Esophagus mucosa (tissue), 1 donor: Measurements from ENCODE around the gene CLDN16. TPM values are rescaled to one million over a fixed set of nuclear protein-coding genes. Genes with fewer than 3 reads are reported as not detected.

ENCODE experiments used
- ATAC-seq: fragments of 200-7000 bp; cut with Tn5 transposase; one replicate; pipeline ENCODE4 v1.9.1; 2020
- total RNA-seq: library from RNA; stranded (reverse); gene quantifications from one replicate; pipeline ENCODE4 v1.2.4, GENCODE V29; 2023
- donor health status: DM: yes; HTN: yes; CAD: no.

The CLDN16 gene
- total RNA-seq, 1 donor from 2014 or later, result 0.76 TPM

DNA sequence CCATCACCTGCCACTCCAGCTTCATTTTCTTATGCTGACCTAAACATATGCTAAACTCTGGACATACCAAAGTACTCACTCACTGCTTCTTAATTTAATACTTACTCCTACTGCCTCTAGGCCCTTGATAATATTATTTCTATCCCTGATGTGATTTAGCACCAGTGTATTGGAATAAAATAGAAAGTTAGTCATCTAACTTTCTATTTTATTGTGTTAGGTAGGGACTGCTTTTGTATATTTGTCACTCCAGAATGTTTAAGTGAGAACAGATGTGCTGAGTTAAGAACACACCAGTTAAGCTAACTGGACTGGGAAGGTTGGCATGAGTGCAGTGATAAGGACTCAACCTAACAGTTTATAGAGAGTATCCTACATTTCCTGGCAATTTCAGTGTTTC is 6.5 kb upstream of the CLDN16 start:
- no peak for ATAC-seq

DNA sequence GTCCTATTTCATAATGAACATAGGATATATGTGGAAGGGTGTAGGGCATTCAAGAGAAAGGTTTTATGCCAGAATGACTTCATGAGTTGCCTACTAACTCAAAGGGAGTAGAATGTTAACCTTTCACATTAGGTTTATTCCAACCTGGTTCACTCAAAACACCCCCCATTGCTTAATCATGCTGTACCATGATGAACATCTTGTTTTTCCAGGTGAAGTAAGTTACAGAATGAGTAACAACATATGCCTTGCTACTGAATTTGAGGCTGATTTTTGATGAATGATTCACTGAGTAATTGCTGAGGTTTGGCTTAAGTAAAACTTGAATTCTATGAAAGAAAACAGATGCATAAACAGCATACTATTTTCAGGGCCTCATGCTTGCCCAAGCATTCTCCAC is 5.9 kb upstream of the CLDN16 start:
- peak; percentile 73 for ATAC-seq

DNA sequence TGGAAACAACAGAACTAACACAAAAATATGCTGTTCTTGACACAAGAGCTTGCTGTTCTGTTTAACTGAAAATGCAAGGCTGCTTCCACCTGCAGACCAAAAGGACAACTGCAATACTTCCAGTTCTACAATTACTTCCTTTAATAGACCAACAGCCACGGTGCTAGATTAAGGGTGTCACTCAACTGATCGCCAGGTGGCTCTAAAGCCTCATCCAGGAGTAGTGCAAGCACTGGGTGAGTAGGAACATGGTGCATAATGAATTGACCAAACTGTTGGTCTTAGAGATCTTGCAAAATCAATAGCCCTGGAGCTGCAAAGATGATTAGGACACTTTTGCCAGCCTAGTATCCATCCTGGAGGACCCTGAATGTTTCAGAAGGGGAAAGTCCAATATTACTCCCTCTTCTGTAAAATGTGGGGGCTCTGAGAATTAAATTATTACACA is 3.6 kb upstream of the CLDN16 start:
- ATAC-seq, result peak; percentile 87

DNA sequence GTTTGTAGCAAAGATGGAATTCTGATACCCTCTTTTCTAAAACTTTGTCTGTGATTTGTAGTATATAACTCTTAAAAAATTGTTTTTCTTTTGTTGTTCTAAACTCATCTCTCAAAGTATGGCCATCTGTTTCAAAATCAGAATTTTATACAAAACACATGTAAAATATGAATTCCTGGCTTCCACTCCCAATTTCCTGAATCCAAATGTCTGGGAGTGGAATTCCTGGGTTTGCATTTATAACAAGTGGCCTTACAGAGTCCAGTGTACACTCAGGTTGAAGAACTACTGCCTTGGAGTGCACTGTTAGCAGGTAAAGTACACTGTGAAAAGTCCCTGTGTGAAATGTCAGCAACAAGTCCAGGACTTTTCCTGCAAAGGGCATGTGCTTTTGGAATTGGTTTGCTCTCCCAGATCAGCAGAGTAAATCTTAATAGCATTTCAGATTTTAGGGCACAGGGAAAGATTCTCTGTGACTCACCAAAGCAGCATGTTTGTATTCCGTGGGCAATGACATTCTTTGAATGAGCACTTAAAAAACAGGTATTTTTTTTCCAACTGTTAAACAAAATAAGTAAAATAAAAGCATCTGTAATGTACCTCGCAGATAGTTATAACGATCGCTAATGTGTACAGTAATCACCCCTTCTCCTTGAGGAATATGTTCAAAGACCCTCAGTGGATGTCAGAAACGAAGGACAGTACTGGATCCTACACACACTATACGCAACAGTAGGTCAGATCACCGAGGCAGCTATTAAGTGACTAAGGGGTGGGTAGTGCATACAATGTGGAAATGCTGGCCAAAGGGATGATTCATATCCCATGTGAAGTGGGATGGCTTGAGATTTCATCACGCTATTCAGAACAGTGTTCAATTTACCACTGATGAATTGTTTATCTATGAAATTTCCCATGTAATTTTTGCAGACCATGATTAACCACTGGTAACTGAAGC is 2.0 kb upstream of the CLDN16 start:
- ATAC-seq, result peak; percentile 93

DNA sequence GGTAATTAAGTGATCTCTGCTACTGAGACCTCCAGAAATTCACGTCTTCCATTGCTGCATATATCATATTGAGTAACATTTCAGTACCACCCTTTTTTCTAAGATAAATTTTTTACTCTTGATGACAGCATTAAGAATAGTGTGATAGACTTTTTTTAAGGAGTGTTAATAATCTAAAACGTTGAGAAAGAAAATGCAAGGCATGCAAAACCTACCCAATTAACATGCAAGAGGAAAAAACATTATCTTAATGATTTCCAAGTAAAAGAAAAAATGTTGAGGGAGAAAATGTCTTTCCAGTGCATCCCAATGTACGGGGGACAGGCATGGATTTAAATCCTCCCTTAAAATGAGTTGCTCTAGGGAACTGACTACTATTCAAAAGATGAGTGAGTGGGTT is 740 bp downstream of the CLDN16 start:
- no peak for ATAC-seq

DNA sequence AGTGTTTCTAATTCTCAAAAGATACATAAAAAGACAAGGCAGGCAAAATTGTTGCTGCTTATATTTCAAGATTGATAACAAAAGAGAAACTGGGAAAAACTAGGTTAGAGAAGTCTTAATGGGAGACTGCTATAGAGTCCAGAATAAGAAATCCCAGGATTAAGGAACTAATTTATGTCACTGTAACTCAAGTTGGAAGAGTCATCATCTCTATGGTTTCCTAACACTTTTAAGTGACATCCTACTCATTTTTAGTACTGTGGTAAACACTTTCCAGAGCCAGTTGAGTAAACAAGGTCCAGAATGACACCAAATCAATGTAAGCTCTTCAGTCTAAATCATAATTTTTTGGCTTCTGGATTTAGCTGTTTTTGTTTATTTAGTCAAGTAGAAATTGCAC is 8.0 kb downstream of the CLDN16 start:
- ATAC-seq, result no peak

DNA sequence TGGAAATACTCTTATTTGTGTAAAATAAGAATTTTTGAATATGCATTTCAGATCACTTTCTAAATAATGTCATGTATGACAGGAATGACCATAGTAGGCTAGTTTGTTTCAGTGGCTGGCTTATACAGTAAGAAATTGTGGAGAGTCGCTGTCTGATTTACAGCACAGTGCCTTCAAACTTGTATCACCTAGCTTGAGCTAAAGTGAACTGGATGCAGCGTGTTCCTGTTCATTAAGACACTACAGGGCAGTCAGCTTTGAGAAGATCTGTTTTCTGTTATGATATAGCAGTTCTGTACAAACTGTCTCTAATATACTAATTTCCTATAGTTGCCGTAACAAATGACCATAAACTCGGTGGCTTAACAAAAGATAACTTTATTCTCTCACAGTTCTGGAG is 9.9 kb downstream of the CLDN16 start:
- ATAC-seq, result no peak

DNA sequence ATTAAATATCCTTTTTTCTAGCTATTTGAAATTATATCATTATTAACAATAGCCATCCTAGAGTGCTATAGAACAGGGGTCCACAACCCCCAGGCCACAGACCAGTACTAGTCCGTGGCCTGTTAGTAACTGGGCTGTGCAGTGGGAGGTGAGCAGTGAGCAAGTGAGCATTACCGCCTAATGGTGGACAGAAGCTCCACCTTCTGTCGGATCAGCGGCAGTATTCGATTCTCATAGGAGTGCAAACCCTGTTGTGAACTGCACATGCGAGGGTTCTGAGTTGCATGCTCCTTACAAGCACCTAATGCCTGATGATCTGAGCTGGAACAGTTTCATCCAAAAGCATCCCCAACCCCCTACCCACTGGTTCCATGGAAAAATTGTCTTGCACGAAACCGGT is 11.7 kb downstream of the CLDN16 start:
- ATAC-seq, result no peak

DNA sequence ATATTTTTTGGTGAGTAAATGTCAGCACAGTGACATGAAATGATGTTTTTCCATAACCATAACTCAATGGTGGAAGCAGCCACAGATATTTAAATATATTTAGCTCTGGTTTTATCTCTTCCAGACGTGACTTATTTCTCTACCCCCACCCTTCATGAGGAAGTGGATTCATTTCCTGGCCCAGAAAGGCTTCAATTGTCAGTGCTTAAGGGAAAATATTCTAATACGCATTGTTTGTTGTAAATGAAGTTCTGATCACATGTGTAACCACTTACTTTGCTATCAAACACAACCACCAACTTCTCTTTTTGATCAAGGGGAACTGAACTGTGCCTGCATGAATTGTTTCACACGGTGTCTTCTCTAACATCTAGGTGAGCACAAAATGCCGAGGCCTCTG is 14.0 kb downstream of the CLDN16 start:
- ATAC-seq, result no peak

DNA sequence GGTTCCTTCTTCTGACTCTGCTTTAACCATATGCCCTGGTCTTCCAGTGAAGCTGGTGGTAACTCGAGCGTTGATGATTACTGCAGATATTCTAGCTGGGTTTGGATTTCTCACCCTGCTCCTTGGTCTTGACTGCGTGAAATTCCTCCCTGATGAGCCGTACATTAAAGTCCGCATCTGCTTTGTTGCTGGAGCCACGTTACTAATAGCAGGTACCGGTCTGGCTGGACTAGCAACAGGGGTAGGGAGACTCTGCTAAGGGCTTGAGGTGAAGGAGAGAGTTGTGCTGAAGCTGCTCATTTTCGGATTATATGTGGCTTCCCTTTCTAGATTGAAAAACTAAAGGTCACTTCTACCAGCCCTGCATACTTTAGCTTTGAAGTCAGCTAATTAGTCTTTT is 16.8 kb downstream of the CLDN16 start:
- ATAC-seq, result peak; percentile 82

DNA sequence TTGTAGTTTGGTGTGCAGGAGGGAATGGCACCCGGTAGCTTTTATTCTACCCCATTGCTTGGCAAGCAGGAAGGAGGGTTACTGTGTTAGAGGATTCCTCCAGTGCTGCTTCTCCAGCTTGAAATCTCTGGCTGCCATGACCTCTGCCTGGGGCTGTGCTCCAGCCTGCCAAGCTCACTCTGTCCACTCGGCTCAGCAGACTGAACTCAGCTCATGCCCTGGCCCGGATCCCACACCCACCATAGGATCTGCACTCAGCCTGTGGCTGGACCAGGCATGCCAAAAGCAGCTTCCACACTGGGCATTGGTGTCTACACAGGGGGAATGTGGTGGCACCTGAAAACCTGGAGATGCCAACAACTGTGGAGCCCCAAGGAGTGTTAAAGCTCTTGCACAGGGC is 26.3 kb downstream of the CLDN16 start:
- ATAC-seq, result no peak

DNA sequence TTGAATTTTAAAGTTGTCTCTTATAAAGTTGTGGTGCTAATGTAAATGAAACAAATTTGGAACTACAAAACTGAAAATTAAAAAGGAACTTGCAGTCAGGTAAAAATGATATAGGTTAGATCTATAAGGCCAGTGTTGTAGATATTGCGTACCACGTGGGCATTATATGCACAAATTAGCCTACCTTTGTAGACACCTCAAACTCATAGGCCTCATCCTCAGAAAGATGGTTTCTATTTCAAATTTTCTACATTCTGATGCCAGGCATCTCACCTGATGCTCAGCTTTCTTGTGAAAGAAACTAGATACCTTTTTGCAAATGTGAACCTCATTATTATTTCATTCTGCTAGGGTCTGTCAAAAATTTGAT is 36.1 kb downstream of the CLDN16 start:
- ATAC-seq, result no peak

DNA sequence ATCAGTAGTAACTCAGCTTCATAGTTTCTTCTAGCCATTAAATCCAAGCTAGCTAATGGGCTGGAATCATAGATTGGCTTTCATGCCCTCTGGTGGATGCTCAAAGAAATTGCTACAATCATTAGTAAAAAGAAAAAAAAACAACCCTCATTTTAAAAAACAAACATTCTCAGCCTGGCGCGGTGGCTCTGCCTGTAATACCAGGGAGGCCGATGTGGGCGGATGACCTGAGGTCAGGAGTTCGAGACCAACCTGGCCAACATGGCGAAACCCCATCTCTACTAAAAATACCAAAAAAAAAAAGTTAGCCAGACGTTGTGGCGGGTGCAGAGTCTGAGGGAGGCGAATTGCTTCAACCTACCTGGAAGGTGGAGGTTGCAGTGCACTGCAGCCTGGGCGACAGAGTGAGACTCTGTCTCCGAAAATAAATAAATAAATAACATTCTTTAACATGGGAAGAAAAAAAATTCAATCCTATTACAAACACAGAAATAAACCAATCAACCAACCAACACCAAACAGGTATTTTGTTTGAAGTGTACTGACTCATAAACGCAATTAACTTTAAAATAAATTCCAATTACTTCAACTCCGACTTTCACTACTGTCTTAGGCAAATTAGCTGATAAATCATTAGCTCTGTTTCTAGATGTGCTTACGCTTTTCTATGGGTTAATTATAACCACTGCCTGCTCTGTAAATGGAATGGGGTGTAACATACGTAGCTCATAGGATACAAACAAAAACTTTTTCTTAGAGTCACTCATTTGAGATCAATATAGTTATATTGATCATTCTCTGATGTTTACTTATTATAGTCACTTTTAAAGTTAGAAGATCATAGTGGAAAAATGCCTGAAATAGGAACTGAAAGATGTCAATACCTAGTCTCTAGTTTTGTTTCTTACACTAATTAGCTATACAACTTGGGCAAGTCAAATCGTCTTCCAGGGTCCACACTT is 36.8 kb downstream of the CLDN16 start:
- ATAC-seq, result peak; percentile 74

DNA sequence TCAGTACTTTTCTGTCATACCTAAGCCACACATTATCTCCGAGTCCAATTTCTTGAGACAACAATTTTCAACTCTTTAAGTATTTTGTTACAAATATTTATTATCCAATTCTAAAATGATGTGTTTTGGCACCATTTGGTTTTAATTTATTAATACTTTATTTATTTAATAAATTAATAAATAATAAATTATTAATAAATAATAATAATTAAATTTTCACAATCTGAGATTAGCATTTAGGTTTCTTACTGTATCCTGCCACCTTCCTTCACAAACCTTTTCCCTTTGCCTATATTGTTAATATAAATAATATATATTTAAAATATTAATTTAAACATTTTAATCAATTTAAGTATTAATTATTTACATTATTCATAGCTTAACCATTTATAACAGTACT is 37.9 kb downstream of the CLDN16 start:
- no peak for ATAC-seq

DNA sequence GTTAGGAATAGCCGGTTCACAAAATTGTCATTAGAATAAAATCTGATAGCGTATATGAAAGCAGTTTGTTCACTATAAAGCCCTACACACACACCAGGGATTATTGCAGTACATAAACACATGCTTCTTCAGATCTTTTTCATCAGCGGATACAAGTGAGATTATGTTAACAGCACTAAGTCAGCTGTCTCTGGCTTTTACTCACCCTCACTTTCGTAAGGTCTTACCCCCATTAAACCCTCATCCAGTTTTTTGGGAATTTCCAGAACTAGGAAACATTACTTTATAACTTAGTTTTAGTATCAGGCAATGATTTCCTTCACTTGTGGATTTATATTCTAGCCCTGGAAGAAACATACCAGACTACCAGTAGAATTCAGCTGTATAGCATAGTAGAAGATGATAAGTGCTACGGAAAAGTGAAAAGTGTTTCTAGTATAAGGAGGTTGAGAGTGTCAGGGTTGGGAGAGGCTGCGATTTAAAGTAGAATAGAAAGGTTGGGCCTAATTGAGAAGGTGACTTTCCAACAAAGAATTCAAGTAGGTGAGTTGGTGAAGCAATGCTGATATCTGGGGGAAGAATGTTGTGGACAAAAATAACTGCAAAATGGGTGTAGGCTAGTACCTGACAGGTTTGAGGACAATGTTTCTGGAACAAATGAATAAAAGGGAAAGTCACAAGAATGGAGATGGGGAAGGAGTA is 39.0 kb downstream of the CLDN16 start:
- ATAC-seq, result no peak

DNA sequence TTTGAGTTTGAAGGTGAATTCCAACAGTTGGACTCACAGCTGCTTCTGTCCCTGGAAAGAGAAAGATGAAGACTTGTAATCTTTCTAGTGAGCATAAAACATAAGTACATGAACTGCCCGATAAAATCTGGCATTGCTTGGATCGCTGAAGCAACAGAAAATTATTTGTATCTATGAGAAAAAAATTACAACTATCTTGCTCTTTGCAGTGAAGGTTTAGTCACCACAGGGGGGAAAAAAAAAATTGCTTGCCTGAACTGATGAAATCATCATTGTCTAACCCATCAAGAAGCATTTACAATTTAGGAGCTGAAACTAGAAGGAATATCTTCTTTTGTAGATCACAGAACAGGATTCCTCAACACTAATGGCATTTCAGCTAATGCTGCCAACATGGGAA is 41.7 kb downstream of the CLDN16 start:
- ATAC-seq, result no peak

DNA sequence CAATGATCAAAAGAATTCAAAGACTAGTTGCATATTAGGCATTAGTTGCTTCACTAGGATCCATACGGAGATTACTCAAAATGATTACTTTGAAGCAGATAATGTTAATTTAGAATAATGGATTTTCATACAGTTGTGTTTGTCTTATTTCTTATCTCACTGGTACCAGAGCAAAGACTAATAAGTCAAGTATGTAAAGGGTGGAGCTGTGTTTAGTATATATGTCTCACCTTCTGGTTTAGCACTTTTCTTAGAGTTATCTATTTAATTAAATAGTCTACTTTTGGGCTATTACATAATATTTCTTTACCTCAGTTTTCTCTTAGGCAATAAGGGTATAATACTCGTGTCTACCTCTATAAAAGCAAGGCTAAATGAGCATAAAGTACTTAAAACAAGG is 42.9 kb downstream of the CLDN16 start:
- no peak for ATAC-seq

DNA sequence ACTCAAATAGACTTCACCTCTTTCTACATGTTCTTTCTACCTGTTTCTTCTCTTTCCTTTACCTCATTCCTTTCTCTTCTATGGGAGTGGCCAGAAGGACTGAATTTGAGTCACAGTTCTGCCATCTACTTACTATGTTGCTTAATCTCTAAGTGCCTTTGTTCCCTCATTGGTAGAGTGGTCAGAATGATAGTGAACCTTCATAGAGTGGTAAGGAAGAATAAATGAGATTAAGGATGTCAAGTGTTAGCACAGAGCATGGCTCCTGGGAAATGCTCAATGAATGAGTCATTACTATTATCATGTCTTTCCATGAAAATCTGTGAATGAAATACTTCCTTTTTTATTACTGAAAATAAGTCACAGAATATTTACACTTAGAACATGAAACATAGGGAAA is 44.3 kb downstream of the CLDN16 start:
- ATAC-seq, result peak; percentile 48

DNA sequence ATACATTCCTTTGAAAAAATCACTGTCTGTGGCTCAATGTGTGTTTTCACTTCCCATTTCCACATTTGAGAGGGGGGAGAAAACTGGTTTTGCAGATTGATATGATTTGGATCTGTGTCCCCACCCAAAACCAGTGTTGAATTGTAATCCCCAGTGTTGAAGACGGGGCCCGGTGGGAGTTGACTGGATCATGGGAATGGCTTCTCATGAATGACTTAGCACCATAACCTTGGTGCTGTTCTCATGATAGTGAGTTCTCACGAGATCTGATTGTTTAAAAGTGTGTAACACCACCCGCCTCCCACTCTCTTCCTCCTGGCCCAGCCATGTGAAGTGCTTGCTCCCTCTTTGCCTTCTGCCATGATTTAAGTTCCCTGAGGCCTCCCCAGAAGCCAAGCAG is 45.7 kb downstream of the CLDN16 start:
- ATAC-seq, result no peak

DNA sequence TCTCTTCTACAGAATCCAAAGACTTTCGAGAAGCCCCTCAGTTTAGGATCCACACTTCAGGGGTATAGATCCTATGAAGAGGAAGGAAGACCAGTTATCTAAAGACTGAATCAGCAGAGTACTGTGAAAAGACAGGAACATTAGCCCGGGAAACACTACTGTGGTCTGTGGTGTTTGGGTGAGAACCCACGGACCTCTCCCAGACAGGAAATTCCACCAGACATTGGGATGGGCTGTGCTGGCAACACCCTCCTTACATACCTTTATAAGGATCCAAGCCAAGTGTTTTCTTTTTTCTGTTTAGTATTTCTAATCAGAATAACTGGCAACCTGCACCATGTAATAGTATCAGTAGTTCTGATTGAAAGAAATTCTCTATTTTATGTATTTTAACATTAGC is 47.7 kb downstream of the CLDN16 start:
- no peak for ATAC-seq

DNA sequence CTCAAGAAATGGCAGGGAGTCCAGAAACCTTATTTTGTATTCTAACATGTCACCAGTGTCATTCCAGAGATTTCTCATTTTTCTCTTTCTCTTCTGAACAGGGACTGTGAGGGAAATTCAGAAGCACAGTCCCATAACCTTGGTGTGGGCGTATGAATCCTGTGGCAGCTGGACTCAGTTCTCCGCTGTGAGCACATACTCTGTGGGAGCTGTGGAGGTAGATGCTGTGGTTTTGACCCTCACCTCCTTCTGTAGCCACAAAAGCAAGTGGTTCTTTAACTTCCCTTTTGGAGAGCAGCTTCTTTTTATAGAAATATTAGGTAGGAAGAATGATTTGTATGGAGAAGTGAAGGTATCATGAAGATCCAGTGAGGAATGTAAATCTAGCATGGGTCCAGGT is 48.4 kb downstream of the CLDN16 start:
- no peak for ATAC-seq

DNA sequence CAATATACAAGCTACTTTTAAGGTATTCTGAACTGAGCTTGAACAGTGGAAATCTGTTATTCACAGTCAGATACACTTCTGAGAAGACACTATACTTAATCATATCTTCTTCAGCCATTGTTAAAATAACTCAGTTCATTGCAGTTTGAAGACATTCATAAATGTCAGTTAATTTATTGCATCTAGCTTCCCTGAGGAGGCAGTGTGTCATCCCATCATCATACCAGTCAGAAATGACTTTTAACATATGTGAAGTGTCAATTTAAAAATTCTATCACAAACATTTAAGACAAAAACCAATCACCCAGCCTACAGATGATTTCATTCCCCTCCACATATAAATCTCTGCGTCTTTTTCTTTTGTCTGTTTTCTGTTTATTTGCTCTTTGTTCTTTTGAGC is 54.3 kb downstream of the CLDN16 start:
- no peak for ATAC-seq

DNA sequence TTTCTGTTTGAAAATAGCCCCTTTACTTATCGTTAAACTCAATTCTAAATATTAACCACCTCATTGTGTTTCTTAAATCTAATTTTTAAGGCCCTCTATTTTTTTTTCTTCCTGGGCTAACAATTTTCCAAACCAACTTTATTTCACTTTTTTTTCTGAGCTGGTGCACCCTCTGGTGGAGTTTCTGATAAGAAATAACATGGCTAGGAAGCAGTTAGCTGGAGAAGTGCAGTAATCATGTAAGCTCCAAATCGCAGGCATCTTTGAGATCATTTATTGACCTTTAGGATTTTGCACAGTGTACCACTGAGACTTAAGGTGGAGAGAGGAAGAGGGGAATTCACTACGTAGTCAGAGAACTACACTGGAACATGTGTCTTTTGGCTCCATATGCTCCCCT is 55.3 kb downstream of the CLDN16 start:
- no peak for ATAC-seq
